Measurements from ENCODE around the gene OPTC. TPM values are rescaled to one million over a fixed set of nuclear protein-coding genes. Genes with fewer than 3 reads are reported as not detected.
"Not testable (repeated sequence)": the region's sequence is repeated elsewhere in the genome, so short reads cannot be mapped to it uniquely, and the experiment has no call there.

Gene OPTC
- total RNA-seq, 1 experiment from 2014 or later = not detected

DNA sequence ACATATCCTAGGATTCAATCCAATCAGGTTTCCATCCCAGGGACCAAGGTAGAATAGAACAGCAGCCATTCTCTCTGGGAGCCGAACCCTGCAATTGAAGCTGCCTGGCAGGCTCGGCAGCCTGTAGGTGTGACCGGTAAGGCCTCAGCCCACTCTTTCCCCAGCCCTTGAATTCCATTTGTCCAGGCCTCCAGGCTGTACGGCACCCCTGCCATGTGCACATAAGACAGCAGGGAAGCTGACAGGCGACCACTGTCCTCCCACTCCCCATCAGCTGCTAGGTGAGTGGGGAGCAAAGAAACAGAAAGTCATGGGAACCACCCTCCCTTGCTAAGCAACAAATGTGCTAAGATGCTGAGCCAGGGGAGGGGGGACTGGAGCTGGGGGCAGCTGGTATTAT lies 23.0 kb downstream of the OPTC start:
- no peaks in the 10 kb centered on the region for H4K20me1 ChIP-seq (ENCODE audit: insufficient read depth, low read depth, low read length)
- H2AFZ ChIP-seq (ENCODE audit: low read length) = no peak overlapping the region
- H3K9me3 ChIP-seq (ENCODE audit: low read length) = no peaks in the 10 kb centered on the region
- H3K27ac ChIP-seq (ENCODE audit: low read length) = no peak overlapping the region
- no peak for DNase-seq
- no peaks in the 10 kb centered on the region for H3K9me2 ChIP-seq (replicated peaks; ENCODE audit: insufficient read depth, low read length)
- no peaks in the 10 kb centered on the region for H3K4me1 ChIP-seq (ENCODE audit: low read length)
- H3K27me3 ChIP-seq (ENCODE audit: low read length) = no peaks in the 10 kb centered on the region
- no peaks in the 10 kb centered on the region for H3K79me2 ChIP-seq (ENCODE audit: low read length)
- H3K4me3 ChIP-seq (ENCODE audit: low read length) = no peak overlapping the region
- H3K9ac ChIP-seq (ENCODE audit: low read length) = no peak overlapping the region
- H3K4me2 ChIP-seq (ENCODE audit: low read depth, low read length, poor library complexity, severe bottlenecking) = no peak overlapping the region
- H3K36me3 ChIP-seq (ENCODE audit: insufficient read depth, low read length) = no peaks in the 10 kb centered on the region

DNA sequence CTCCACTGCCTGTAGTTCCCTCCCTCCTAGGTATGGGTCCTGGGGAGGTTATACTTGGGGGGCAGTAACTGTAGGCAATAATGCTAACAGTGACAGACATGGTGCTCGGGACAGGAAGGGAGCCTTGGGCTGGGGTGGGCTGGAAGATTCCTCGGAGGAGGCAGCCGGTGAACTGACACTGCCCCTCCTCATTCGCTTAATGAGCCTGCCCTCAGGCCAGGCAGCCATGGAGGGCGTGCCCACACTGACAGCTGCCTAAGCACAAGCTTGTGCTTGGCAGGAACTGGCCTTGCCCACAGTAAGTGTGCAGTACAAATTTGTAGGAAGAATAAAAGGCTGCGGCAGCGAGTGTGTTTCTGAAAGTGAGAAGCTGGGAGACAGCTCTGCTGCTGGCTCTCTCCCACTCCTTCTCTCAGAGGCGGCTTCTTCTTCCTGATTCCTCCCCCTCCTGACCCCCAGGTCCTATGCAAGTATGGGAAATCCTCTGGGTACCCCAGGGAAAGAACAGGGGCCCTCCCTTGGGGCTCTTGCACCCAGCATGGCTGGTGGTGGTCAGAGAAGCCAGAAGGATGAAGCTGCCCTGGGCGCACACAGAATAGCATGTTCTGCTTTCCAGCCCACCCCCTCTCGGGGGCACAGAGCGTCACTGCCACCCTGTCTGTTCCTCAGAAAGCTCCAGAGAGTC lies 23.6 kb downstream of the OPTC start:
- no peak for DNase-seq
- H3K4me3 ChIP-seq (ENCODE audit: low read length) = no peak overlapping the region
- H2AFZ ChIP-seq (ENCODE audit: low read length) = no peak overlapping the region
- no peaks in the 10 kb centered on the region for H3K9me3 ChIP-seq (ENCODE audit: low read length)
- H3K9ac ChIP-seq (ENCODE audit: low read length) = no peak overlapping the region
- H3K4me1 ChIP-seq (ENCODE audit: low read length) = no peaks in the 10 kb centered on the region
- no peak overlapping the region for H3K4me2 ChIP-seq (ENCODE audit: low read depth, low read length, poor library complexity, severe bottlenecking)
- H4K20me1 ChIP-seq (ENCODE audit: insufficient read depth, low read depth, low read length) = no peaks in the 10 kb centered on the region
- no peaks in the 10 kb centered on the region for H3K36me3 ChIP-seq (ENCODE audit: insufficient read depth, low read length)
- H3K27me3 ChIP-seq (ENCODE audit: low read length) = no peaks in the 10 kb centered on the region
- no peaks in the 10 kb centered on the region for H3K9me2 ChIP-seq (replicated peaks; ENCODE audit: insufficient read depth, low read length)
- no peaks in the 10 kb centered on the region for H3K79me2 ChIP-seq (ENCODE audit: low read length)
- H3K27ac ChIP-seq (ENCODE audit: low read length) = no peak overlapping the region

DNA sequence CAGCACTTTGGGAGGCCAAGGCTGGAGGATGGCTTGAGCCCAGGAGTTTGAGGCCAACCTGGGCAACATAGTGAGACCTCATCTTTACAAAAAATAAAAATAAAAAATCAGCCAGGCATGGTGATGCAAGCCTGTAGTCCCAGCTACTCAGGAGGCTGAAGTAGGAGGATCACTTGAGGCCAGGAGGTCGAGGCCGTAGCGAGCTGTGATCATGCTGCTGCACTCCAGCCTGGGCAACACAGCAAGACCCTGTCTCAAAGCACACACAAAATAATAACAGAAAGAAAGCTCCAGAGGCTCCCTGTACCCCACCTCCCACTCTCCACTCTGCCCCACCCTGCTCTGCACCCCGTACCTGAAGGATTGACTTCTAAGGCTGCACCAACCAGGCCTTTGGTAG lies 24.2 kb downstream of the OPTC start:
- not testable (repeated sequence) for H3K27me3 ChIP-seq (ENCODE audit: low read length); H3K9ac ChIP-seq (ENCODE audit: low read length); H2AFZ ChIP-seq (ENCODE audit: low read length); H4K20me1 ChIP-seq (ENCODE audit: insufficient read depth, low read depth, low read length); H3K4me1 ChIP-seq (ENCODE audit: low read length); H3K36me3 ChIP-seq (ENCODE audit: insufficient read depth, low read length); H3K9me2 ChIP-seq (replicated peaks; ENCODE audit: insufficient read depth, low read length); H3K27ac ChIP-seq (ENCODE audit: low read length); H3K4me3 ChIP-seq (ENCODE audit: low read length); H3K4me2 ChIP-seq (ENCODE audit: low read depth, low read length, poor library complexity, severe bottlenecking); H3K9me3 ChIP-seq (ENCODE audit: low read length); DNase-seq; H3K79me2 ChIP-seq (ENCODE audit: low read length)

DNA sequence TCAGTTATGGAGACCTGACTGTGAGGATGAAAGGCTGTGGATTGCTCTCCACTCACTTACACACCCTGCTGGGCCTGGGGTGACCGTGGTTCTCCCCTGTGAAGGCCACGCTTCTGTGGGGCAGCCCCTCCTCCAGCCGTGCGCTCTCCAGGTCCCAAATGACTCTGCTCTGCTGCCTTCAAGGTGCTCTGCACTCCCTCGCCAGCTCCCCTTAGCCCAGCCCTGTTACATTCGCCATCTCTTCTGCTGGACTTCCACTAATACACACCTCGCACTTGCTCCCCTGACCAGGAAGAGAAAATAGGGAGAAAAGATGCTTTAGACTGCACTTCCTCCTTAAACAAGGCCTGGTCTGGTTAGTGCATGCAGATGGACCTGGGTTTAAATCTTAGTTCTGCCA lies 24.6 kb downstream of the OPTC start:
- H2AFZ ChIP-seq (ENCODE audit: low read length) = no peak overlapping the region
- H3K4me3 ChIP-seq (ENCODE audit: low read length) = no peak overlapping the region
- H3K36me3 ChIP-seq (ENCODE audit: insufficient read depth, low read length) = no peaks in the 10 kb centered on the region
- no peaks in the 10 kb centered on the region for H3K4me1 ChIP-seq (ENCODE audit: low read length)
- no peaks in the 10 kb centered on the region for H3K27me3 ChIP-seq (ENCODE audit: low read length)
- no peak for DNase-seq
- H3K9me3 ChIP-seq (ENCODE audit: low read length) = no peaks in the 10 kb centered on the region
- no peaks in the 10 kb centered on the region for H3K79me2 ChIP-seq (ENCODE audit: low read length)
- H4K20me1 ChIP-seq (ENCODE audit: insufficient read depth, low read depth, low read length) = no peaks in the 10 kb centered on the region
- no peak overlapping the region for H3K9ac ChIP-seq (ENCODE audit: low read length)
- H3K9me2 ChIP-seq (replicated peaks; ENCODE audit: insufficient read depth, low read length) = no peaks in the 10 kb centered on the region
- no peak overlapping the region for H3K27ac ChIP-seq (ENCODE audit: low read length)
- H3K4me2 ChIP-seq (ENCODE audit: low read depth, low read length, poor library complexity, severe bottlenecking) = no peak overlapping the region

DNA sequence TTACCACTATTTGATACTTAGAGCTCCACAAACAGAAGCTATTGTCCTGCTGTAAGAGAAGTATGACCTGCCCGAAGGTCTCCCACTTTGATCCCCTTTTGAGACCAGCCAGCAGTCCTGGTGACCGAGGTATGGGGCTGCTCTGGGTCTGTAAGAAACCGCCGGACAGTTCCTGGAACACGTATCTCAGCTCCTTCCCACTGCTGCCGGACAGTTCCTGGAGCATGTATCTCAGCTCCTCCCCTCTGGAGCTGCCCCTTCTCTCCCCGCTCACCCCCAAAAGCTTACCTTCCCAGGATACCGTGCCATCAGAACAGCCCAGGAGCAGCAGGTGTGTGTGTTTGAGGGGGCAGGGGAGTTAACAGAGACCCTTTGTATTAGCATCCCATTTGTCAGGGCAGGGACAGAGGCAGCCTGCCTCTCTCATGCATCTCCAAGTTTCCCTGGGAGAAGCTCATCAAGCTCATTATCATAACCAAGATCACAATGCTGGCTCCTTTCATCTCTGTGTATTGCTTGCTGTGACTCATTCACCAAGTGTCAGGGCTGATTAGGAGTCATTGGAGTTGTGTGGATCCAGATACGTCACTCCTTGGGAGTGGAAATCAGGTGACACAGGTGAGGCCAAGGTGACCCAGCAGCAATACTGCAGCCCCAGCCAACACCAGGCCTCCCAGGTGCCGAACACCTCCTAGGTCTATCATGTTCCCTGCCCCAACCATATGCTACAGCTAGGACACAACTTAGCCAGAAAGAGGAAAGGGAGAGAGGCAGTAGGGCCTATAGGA lies 25.3 kb downstream of the OPTC start:
- DNase-seq = no peak
- Histone ChIP-seq H3K4me3 (ENCODE audit: low read length) (no peak overlapping the region), H3K4me2 (ENCODE audit: low read depth, low read length, poor library complexity, severe bottlenecking) (no peak overlapping the region), H4K20me1 (ENCODE audit: insufficient read depth, low read depth, low read length) (no peaks in the 10 kb centered on the region), H2AFZ (ENCODE audit: low read length) (no peak overlapping the region), H3K36me3 (ENCODE audit: insufficient read depth, low read length) (no peaks in the 10 kb centered on the region), H3K9me2 (replicated peaks; ENCODE audit: insufficient read depth, low read length) (no peaks in the 10 kb centered on the region), H3K27me3 (ENCODE audit: low read length) (no peaks in the 10 kb centered on the region), H3K9ac (ENCODE audit: low read length) (no peak overlapping the region), H3K9me3 (ENCODE audit: low read length) (no peaks in the 10 kb centered on the region), H3K79me2 (ENCODE audit: low read length) (no peaks in the 10 kb centered on the region), H3K4me1 (ENCODE audit: low read length) (no peaks in the 10 kb centered on the region), H3K27ac (ENCODE audit: low read length) (no peak overlapping the region)

DNA sequence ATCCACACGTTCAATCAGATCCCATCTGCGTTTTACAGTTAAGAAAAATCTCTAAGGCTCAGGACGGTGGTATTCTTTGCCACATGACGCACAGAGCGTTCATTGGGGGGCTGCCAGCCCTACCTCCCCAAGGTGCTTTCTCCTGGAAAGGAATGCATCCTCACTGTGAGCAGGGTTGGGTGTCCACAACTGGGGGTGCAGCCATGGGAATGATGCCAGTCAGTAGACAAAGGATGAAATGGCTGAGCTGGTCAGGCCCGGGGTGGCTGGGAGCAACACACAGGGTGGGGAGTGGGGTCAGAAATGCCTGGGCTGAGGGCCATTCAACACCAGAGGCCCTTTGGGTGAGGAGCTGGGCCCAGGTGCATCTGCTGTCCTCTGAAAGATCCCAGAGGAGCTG lies 25.9 kb downstream of the OPTC start:
- H4K20me1 ChIP-seq (ENCODE audit: insufficient read depth, low read depth, low read length) = no peaks in the 10 kb centered on the region
- H3K9me3 ChIP-seq (ENCODE audit: low read length) = no peaks in the 10 kb centered on the region
- no peaks in the 10 kb centered on the region for H3K9me2 ChIP-seq (replicated peaks; ENCODE audit: insufficient read depth, low read length)
- H3K4me1 ChIP-seq (ENCODE audit: low read length) = no peaks in the 10 kb centered on the region
- no peak overlapping the region for H2AFZ ChIP-seq (ENCODE audit: low read length)
- no peak for DNase-seq
- no peak overlapping the region for H3K4me2 ChIP-seq (ENCODE audit: low read depth, low read length, poor library complexity, severe bottlenecking)
- no peak overlapping the region for H3K4me3 ChIP-seq (ENCODE audit: low read length)
- H3K27me3 ChIP-seq (ENCODE audit: low read length) = no peaks in the 10 kb centered on the region
- no peaks in the 10 kb centered on the region for H3K36me3 ChIP-seq (ENCODE audit: insufficient read depth, low read length)
- H3K27ac ChIP-seq (ENCODE audit: low read length) = no peak overlapping the region
- H3K79me2 ChIP-seq (ENCODE audit: low read length) = no peaks in the 10 kb centered on the region
- H3K9ac ChIP-seq (ENCODE audit: low read length) = no peak overlapping the region

DNA sequence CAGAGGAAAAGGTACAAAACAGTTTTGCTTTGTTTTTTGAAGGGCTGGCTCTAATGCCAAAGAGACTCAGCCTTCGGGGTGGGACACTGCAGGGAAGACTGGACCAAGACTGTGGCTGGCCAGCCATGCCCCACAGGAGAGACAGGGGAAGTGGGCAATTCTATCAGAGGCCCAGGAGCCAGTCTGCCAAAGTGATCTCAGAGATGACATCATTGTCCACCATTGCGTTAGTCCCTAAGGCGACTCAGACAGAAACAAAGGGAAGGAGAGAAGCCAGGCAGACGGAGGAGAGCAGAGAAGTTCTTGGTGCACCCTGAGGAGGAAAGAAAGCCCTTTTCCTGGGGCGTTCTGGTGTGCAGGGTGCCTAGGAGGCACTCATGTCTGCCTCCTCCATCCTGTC lies 26.4 kb downstream of the OPTC start:
- H3K27ac ChIP-seq (ENCODE audit: low read length) = no peak overlapping the region
- H3K36me3 ChIP-seq (ENCODE audit: insufficient read depth, low read length) = no peaks in the 10 kb centered on the region
- H2AFZ ChIP-seq (ENCODE audit: low read length) = no peak overlapping the region
- H3K4me1 ChIP-seq (ENCODE audit: low read length) = no peaks in the 10 kb centered on the region
- no peak overlapping the region for H3K4me2 ChIP-seq (ENCODE audit: low read depth, low read length, poor library complexity, severe bottlenecking)
- no peak for DNase-seq
- H4K20me1 ChIP-seq (ENCODE audit: insufficient read depth, low read depth, low read length) = no peaks in the 10 kb centered on the region
- H3K27me3 ChIP-seq (ENCODE audit: low read length) = no peaks in the 10 kb centered on the region
- no peak overlapping the region for H3K9ac ChIP-seq (ENCODE audit: low read length)
- no peaks in the 10 kb centered on the region for H3K79me2 ChIP-seq (ENCODE audit: low read length)
- H3K9me2 ChIP-seq (replicated peaks; ENCODE audit: insufficient read depth, low read length) = no peaks in the 10 kb centered on the region
- H3K9me3 ChIP-seq (ENCODE audit: low read length) = no peaks in the 10 kb centered on the region
- H3K4me3 ChIP-seq (ENCODE audit: low read length) = no peak overlapping the region

DNA sequence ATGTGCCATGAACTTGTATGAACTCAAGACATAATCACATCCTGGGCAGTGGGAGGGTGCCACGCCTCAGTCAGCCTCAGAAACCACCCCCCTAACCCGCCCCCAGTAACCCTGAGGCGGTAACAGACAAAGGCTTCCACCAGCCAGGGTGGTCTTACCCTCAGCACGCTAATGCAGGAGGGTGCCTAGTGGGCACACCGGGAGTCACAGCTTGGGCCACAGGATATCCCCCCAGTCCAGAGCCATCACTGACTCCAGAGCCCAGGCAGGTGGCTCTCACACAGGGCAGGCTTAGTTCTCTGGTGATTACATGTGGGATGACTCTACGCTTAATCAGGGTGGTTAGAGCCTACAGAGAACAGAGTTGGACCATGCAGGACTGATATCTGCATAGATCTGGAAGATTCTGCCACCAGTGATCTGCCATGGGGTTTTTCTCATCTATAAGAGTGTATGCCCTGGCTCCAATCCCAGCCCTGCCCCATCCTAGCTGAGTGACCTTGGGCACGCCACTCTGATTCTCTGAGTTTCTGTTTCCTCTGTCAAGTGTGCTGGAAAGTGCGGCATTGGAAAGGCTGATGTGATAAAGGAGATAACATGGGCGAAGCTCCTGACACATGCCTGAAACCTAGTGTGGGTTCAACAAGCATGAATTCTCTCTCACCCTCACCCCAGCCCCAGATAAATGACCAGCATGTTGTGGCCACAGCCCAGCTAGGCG lies 27.3 kb downstream of the OPTC start:
- H3K4me1 ChIP-seq (ENCODE audit: low read length) = no peaks in the 10 kb centered on the region
- no peaks in the 10 kb centered on the region for H3K79me2 ChIP-seq (ENCODE audit: low read length)
- H3K27ac ChIP-seq (ENCODE audit: low read length) = no peak overlapping the region
- no peak overlapping the region for H3K4me3 ChIP-seq (ENCODE audit: low read length)
- no peak overlapping the region for H2AFZ ChIP-seq (ENCODE audit: low read length)
- H4K20me1 ChIP-seq (ENCODE audit: insufficient read depth, low read depth, low read length) = no peaks in the 10 kb centered on the region
- DNase-seq = no peak
- no peaks in the 10 kb centered on the region for H3K9me3 ChIP-seq (ENCODE audit: low read length)
- no peaks in the 10 kb centered on the region for H3K9me2 ChIP-seq (replicated peaks; ENCODE audit: insufficient read depth, low read length)
- H3K36me3 ChIP-seq (ENCODE audit: insufficient read depth, low read length) = no peaks in the 10 kb centered on the region
- no peaks in the 10 kb centered on the region for H3K27me3 ChIP-seq (ENCODE audit: low read length)
- H3K4me2 ChIP-seq (ENCODE audit: low read depth, low read length, poor library complexity, severe bottlenecking) = no peak overlapping the region
- H3K9ac ChIP-seq (ENCODE audit: low read length) = no peak overlapping the region
